Omental fat pad (tissue), 4 donors: ENCODE data around the gene NCF4. TPM values are rescaled to one million over a fixed set of nuclear protein-coding genes. Genes with fewer than 3 reads are reported as not detected.
A peak's percentile ranks its signal among the peaks of the same experiment; 100 is the strongest.

Experiments
- ATAC-seq: fragments of 150-250 bp; one replicate; pipeline ENCODE4 v1.9.1; 2016; ENCODE audit warnings: mild to moderate bottlenecking, moderate library complexity; ENCODE audit not compliant: low FRiP score
- DNase-seq: peaks from one replicate; pipeline ENCODE4 v3.0.0-alpha.2; 2019; ENCODE audit warnings: low spot score
- CTCF ChIP-seq, 3 donors: fragments of 450-650 bp; IDR thresholded peaks; one replicate each; pipeline ENCODE4 v1.5.1; 2016 to 2017; ENCODE audit warnings: antibody characterized with exemption in 3 of 3, mild to moderate bottlenecking in 3 of 3, moderate library complexity in 2 of 3
- total RNA-seq, 4 donors: library from RNA; depleted of rRNA; stranded (reverse); fragments of >200 nt; gene quantifications; one replicate each; pipeline ENCODE4 v1.1.0, GENCODE V29; 2016

NCF4 gene
- total RNA-seq, 4 donors from 2014 or later: 31.6 to 78.8 (median 41.6) TPM

GRCh38 chr22:36918586-36919284 lies 57.9 kb downstream of the NCF4 start:
- ATAC-seq: no peak
- no peak for DNase-seq
- TF ChIP-seq CTCF (IDR thresholded peaks at IDR 0.05): no peak

GRCh38 chr22:36921309-36922104 lies 60.7 kb downstream of the NCF4 start:
- ATAC-seq (peak; percentile 29), DNase-seq (no peak)
- no peak for TF ChIP-seq CTCF (IDR thresholded peaks at IDR 0.05)

GRCh38 chr22:36922105-36922608 lies 61.4 kb downstream of the NCF4 start:
- DNase-seq (no peak), ATAC-seq (peak; percentile 53)
- TF ChIP-seq CTCF (IDR thresholded peaks at IDR 0.05): no peak

- TF ChIP-seq CTCF (IDR thresholded peaks at IDR 0.05): no peak
- no peak for DNase-seq
- no peak for ATAC-seq
These were observed 61.9 kb downstream of the NCF4 start for GRCh38 chr22:36922711-36923110.

GRCh38 chr22:36923131-36923788 lies 62.5 kb downstream of the NCF4 start:
- ATAC-seq (no peak), DNase-seq (no peak)
- TF ChIP-seq CTCF (IDR thresholded peaks at IDR 0.05): no peak

GRCh38 chr22:36924151-36924698 lies 63.4 kb downstream of the NCF4 start:
- no peak for TF ChIP-seq CTCF (IDR thresholded peaks at IDR 0.05)
- ATAC-seq (no peak), DNase-seq (no peak)
